ENCODE measurements around the gene PTPRG.

DNA sequence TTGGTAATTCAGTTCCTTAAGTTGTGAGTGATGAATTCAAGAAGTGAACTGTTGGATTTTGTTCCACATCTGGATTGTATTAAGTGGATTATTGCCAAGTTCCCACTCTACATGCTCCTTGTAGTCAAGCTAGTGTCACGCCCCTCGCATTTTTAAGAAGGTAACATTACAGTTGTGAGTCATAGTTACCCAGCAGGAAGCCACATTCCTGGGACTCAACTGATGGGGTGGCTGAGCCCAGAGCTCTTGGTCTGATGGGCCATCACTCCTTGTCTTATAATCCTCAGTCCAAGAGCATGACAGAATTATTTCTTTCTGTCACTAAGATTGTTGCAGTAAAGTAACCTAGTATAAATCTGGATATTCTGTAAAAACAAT, 102.7 kb downstream of the PTPRG start:
- TF ChIP-seq ATF3 (IDR thresholded peaks at IDR 0.05; ENCODE audit: borderline replicate concordance, extremely low read depth, low read depth, low read length) = no peak
- no peak for TF ChIP-seq CBX5 (IDR thresholded peaks at IDR 0.05; ENCODE audit: low read depth)
- no peak for TF ChIP-seq EZH2 (IDR thresholded peaks at IDR 0.05; ENCODE audit: borderline replicate concordance, control insufficient read depth, low read depth, low read length)
